CD4-positive, alpha-beta T cell treated with Interleukin-2 at 100 ng/mL for 4 hours (primary cell): ENCODE results near the gene GH2.
"Not testable (repeated sequence)": the region's sequence is repeated elsewhere in the genome, so short reads cannot be mapped to it uniquely, and the experiment has no call there.

ENCODE experiments used
- DNase-seq: peaks from one replicate; pipeline ENCODE4 v3.0.0-alpha.2; 2020; ENCODE audit warnings: low spot score

The GH2 gene

DNA sequence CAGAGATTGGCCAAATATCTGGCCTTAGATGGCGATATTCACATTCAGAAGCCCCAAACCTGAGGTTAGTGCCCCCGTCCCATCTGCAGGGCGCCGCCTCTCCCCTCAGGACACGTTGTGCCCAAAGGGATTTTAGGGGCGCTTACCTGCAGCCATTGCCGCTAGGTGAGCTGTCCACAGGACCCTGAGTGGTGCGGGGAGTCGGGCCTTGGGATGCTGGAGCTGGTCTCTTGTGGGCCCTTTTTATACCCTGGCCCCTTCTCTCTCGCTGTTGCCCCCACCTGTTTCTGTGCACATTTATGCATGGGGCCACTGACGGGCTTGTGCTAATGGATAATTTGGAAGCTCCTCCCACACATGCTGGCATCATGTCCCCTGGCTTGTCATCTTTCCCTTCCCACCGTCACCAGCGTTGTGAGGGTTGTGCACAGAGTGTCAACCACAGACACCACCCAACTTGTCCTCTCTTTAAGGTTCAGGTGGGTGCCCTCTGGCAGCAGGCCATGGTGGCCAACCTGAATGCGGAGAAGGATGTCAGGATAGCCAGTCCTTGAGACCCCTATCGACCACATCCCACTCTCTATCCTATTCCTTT lies 29.4 kb upstream of the GH2 start, which contains the start of gene CSHL1:
Gene CSHL1 (minus strand): TSS at position 218 of the 595 bp plus-strand sequence. CDS start 62 bp downstream, at position 156.
- DNase-seq = no peak

DNA sequence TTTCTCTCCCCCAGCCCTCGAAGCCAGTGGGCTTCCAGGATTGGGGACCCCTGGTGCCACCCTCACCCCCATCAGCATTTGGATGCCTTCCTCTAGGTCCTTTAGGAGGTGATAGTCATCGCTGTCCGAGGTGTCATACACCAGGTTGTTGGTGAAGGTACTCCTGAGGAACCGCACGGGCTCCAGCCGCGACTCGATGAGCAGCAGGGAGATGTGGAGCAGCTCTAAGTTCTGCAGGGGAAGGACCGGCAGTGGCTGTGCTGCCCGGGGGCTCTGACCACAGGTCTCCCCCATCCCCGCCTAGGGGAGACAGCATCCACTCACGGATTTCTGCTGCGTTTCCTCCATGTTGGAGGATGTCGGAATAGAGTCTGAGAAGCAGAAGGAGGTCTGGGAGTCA lies 28.4 kb upstream of the GH2 start:
- no peak for DNase-seq

DNA sequence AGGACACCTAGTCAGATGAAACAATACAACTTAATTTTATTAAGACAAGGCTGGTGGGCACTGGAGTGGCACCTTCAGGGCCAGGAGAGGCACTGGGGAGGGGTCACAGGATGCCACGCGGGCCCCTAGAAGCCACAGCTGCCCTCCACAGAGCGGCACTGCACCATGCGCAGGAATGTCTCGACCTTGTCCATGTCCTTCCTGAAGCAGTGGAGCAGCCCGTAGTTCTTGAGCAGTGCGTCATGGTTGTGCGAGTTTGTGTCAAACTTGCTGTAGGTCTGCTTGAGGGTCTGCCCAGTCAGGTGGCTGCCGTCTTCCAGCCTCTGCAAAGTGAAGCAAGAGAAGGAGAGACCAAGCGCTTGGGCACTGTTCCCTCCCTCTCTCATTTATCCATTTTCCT lies 27.8 kb upstream of the GH2 start:
- not testable (repeated sequence) for DNase-seq

DNA sequence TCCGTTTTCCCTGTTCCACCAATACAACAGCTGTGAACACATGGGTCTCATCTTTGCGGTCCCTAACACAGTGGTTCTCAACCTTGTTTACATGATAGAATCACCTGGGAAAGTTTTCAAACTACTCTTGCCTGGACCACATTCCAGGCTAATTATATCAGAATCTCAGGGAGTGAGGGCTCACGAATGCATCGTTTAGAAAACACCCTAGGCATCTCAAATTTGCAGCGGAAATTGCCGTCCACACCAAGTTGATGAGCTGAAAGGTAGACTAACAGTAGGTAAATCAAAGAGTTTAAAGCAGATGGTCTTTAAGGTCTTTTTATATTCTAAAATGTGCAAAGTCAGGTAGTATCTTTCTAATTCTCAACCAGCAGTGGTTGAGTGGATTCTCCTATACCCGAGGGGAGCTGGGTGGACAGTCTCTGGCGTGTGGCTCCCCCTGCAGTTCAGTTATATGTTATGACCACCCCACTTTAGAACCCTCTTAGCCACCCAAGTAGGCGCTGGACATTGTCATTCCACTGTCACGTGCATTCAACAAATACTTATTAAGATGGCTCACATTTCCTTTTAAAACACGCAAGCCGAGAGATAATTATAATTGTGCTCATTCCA lies 25.5 kb upstream of the GH2 start:
- DNase-seq = not testable (repeated sequence)

DNA sequence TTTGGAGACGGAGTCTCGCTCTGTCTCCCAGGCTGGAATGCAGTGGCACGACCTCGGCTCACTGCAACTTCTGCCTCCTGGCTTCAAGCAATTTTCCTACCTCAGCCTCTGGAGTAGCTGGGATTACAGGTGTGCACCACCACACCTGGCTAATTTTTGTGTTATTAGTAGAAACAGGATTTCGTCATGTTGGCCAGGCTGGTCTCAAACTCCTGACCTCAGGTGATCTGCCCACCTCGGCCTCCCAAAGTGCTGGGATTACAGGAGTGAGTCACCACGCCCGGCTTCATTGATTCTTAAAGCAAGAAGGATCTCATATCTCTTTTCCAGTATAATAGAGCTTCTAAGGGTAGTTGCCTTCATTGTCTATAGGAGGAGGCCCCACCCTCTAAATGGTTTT lies 23.1 kb upstream of the GH2 start:
- not testable (repeated sequence) for DNase-seq

DNA sequence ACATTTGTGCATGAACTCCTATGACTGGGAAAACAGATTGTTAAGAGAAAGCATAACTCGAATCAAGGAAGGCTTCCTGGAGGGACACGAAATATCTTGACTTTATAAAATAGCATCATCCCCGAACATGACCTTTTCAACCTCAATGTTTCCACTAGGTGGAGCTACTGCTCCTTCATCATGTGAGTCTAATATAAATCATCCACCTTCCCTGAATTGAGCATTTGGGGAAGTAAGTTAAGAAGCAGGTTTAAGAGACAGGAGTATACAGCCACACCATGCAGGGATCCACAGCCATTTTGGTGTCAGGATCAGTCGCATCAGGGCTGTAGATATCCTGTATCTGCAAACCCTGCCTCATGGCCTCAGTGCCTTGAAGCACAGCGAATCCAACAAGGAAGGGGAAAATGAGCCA lies 22.1 kb upstream of the GH2 start:
- DNase-seq = peak; percentile 70

DNA sequence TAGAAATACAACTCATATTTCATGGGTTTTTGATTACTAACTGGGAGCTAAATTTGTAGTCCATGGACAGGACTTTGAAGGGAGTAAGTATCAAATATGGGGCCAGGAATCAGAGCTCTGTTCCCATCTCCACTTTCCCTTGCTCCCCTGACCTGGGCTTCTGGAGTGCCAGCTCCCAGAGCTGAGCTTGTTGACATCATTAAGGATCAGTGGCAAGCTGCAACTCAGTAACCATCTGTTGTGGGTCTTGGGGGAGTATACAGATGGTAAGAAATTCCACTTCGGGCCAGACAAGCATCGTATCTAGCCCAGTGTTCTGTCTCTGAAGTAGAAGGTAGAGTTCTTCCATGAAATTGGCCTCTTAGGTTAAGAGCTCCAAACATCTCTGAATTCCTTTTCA lies 20.2 kb upstream of the GH2 start:
- not testable (repeated sequence) for DNase-seq

DNA sequence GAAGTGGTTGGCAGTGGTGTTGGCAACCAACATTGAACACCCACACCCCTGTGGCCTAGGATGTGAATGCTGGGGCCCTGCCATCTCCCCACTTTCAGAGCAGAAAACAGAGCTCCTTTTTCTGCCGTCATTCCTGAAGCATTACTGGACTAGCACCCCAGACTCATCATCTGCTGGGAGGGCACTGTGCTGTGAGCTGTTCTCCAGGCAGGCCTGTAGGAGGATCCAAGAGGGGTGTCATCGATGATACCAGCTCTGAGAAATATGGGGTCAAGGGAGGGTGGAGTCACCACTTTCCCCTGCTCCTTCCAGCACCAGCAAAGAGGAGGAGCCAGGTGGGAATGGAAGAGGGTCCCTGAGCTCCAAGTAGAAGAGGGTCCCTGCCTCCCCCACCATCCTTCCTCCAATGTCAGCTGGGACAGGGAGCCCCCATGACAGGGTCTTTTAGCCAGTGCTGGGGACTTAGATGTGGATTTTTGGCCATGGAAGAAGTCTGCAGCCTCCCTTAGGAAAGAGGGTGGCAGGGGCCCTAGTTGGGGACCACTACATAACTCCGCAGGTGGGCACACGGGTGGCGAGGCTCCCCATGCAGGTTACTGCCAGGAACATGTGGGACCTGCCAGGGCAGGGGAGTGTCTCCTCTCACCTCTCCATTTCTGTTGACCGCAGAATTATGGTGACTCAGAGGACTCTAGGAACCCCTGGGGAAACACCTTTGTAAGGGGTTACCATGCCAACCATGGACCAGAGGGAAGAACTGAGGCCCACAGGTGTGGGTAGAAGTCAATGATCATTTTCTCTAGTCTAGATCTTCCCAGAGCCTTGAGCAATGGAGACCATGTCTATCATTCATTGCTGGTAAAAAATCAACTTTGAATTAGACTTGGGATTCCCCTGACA lies 17.4 kb upstream of the GH2 start:
- DNase-seq = peak; percentile 64

DNA sequence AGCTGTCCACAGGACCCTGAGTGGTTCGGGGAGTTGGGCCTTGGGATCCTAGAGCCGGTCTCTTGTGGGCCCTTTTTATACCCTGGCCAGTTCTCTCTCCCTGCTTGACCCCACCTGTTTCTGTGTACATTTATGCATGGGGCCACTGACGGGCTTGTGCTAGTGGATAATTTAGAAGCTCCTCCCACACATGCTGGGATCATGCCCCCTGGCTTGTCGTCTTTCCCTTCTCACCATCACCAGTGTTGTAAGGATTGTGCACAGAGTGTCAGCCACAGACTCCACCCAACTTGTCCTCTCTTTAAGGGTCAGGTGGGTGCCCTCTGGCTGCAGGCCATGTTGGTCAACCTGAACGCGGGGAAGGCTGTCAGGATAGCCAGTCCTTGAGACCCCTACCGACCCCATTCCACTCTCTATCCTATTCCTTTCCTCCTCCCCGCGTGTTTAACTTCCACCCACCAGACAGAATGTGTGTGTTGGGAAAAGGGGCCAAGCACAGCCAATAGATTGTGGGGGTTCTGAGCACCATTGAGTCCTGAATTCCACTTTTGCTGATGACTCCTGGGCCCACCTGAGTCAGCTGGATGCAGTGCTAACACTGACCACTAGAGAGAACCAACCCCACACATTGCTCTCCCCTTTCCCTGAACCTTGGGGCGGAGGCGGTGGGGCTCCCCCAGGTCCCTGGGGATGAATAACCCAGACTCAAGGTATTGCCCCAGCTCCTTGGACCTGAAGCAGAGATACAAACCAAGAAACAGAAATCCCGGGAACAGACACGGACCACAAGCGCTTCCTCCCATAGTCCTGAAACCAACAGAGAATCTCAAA lies 15.0 kb upstream of the GH2 start, which contains the start of gene CSH1:
Gene CSH1 (minus strand): TSS at position 51 of the 831 bp plus-strand sequence. CDS start 63 bp downstream, outside the sequence.
- not testable (repeated sequence) for DNase-seq

DNA sequence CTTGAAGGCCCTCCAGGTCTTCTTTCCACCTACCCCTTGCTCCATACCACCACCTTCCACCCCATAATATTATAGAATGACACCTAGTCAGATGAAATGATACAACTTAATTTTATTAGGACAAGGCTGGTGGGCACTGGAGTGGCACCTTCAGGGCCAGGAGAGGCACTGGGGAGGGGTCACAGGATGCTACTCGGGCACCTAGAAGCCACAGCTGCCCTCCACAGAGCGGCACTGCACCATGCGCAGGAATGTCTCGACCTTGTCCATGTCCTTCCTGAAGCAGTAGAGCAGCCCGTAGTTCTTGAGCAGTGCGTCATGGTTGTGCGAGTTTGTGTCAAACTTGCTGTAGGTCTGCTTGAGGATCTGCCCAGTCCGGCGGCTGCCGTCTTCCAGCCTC lies 13.1 kb upstream of the GH2 start:
- DNase-seq = not testable (repeated sequence)

DNA sequence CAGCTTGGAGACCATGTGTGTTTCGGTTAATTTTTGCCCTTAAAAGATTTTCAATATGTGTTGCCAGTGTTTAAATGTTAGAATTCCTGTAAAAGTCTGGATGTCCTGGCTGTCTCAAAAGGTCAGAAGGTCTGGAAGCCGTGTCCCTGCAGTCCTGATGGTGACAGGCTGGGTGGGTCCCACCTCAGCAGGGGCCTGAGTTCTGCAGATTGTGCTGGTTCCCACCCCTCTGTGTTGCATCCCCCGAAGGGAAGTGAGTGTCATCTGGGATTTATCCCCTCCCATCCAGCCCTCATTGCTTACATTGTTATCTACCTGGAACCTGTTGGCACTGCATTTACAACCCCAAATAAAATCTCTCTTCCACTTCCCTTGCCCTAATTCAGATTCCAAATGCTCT lies 12.3 kb upstream of the GH2 start:
- DNase-seq = not testable (repeated sequence)

DNA sequence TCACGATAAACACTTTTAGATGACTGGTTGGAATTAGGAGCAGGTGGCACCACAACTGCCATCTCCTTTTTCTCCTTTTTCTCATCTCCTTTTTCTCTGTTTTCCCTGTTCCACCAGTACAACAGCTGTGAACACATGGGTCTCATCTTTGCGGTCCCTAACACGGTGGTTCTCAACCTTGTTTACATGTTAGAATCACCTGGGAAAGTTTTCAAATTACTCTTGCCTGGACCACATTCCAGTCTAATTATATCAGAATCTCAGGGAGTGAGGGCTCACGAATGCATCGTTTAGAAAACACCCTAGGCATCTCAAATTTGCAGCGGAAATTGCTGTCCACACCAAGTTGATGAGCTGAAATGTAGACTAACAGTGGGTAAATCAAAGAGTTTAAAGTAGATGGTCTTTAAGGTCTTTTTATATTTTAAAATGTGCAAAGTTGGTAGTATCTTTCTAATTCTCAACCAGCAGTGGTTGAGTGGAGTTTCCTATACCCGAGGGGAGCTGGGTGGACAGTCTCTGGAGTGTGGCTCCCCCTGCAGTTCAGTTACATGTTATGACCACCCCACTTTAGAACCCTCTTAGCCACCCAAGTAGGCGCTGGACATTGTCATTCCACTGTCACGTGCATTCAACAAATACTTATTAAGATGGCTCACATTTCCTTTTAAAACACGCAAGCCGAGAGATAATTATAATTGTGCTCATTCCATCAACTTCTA lies 10.7 kb upstream of the GH2 start:
- DNase-seq = not testable (repeated sequence)

DNA sequence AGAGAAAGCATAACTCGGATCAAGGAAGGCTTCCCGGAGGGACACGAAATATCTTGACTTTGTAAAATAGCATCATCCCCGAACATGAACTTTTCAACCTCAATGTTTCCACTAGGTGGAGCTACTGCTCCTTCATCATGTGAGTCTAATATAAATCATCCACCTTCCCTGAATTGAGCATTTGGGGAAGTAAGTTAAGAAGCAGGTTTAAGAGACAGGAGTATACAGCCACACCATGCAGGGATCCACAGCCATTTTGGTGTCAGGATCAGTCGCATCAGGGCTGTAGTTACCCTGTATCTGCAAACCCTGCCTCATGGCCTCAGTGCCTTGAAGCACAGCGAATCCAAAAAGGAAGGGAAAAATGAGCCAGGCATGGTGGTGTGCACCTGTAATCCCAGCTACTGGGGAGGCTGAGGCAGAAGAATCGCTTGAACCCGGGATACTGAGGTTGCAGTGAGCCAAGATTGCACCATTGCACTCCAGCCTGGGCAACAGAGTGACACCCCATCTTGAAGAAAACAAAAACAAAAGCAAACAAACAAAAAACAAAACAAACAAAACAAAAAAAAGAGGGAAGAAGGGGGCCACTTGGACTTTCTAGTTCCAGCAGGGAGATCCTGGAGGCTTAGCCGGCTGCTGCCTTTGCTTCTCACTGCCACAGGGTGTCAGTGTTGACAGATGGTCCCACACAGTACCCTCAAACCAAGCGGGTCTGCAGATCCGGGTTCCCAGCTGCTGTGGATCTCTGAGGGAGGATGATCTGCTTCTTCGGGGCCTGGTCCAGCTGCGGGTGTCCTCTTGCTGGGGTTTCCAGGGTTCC lies 7.5 kb upstream of the GH2 start:
- peak; percentile 47 for DNase-seq

DNA sequence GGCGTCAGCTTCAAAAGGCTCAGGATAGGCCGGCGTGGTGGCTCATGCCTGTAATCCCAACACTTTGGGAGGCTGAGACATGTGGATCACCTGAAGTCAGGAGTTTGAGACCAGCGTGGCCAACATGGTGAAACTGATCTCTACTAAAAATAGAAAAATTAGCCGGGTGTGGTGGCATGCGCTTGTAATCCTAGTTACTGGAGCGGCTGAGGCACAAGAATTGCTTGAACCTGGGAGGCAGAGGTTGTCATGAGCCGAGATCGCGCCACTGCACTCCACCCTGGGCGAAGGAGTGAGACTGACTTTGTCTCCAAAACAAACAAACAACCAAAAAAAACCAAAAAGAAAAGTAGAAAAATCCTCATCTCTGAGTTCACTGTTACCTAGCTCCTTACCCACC lies 3.4 kb upstream of the GH2 start:
- not testable (repeated sequence) for DNase-seq

DNA sequence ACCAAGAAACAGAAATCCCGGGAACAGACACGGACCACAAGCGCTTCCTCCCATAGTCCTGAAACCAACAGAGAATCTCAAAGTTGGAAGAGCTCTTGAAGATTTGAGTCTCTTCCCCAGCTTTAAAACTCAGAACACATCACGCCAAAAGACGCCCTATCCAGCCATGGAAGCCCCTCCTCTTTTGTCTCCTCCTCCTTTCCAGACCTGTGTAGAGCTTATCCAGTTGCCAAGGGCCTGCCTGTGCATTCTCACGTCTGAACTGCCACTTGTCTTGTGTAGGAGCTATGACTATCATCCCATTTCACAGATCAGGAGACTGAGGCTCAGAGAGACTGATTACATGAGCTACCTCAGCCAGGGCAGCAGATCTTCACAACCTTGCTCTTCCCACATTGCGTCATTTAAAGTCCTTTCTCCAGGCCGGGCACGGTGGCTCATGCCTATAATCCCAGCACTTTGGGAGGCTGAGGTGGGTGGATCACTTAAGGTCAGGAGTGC lies 932 bp upstream of the GH2 start:
- not testable (repeated sequence) for DNase-seq

DNA sequence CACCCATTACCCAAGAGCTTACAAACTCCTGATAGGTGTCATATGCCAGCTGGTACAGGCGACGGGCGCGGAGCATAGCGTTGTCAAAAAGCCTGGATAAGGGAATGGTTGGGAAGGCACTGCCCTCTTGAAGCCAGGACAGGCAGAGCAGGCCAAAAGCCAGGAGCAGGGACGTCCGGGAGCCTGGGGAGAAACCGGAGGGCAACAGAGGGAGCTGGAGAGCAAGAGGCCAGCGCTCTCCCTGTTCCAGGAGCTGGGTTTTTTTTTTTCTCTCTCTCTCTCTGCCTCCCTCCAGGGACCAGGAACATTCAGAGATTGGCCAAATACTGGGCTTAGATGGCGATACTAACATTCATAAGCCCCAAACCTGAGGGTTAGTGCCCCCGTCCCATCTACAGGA lies 407 bp downstream of the GH2 start:
- not testable (repeated sequence) for DNase-seq

DNA sequence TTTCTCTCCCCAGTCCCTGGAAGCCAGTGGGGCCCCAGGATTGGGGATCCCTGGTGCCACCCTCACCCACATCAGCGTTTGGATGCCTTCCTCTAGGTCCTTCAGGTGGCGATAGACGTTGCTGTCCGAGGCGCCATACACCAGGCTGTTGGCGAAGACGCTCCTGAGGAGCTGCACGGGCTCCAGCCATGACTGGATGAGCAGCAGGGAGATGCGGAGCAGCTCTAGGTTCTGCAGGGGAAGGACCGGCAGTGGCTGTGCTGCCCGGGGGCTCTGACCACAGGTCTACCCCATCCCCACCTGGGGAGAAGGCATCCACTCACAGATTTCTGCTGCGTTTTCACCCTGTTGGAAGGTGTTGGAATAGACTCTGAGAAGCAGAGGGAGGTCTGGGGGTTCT lies 1.0 kb downstream of the GH2 start:
- no peak for DNase-seq

DNA sequence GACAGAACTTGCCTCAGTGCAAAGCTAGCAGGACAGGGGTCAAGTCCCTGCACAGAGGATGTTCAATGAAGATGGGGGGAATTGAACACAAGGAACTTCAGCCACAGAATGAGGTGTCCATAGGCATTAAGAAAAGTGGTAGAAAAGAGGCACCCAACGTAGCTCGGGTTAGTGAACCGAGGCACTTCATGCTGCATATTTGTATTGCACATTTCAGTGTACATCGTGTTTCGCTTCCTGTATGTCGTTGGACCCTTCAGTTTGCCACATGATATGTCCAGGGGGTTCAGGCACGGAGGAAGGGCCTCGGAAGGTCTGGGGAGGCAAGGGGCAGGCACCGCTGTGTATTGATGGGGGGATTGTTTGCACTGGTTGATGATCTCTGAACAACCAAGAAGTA lies 3.3 kb downstream of the GH2 start:
- not testable (repeated sequence) for DNase-seq

DNA sequence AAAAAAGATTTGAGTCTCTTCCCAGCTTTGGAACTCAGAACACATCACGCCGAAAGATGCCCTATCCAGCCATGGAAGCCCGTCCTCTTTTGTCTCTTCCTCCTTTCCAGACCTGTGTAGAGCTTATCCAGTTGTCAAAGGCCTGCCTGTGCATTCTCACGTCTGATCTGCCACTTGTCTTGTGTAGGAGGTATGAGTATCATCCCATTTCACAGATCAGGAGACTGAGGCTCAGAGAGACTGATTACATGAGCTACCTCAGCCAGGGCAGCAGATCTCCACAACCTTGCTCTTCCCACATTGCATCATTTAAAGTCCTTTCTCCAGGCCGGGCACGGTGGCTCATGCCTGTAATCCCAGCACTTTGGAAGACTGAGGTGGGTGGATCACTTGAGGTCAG lies 7.1 kb downstream of the GH2 start:
- not testable (repeated sequence) for DNase-seq

DNA sequence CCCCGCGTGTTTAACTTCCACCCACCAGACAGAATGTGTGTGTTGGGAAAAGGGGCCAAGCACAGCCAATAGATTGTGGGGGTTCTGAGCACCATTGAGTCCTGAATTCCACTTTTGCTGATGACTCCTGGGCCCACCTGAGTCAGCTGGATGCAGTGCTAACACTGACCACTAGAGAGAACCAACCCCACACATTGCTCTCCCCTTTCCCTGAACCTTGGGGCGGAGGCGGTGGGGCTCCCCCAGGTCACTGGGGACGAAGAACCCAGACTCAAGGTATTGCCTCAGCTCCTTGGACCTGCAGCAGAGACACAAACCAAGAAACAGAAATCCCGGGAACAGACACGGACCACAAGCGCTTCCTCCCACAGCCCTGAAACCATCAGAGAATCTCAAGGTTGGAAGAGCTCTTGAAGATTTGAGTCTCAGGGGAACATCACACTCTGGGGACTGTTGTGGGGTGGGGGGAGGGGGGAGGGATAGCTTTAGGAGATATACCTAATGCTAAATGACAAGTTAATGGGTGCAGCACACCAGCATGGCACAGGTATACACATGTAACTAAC lies 7.6 kb downstream of the GH2 start:
- not testable (repeated sequence) for DNase-seq
